Middle frontal gyrus (tissue), 1 donor: ENCODE data around the gene ENO1.
"Not testable (repeated sequence)": the region's sequence is repeated elsewhere in the genome, so short reads cannot be mapped to it uniquely, and the experiment has no call there.

Source experiments
- DNase-seq: peaks from one replicate; pipeline ENCODE4 v3.0.0-alpha.2; 2015; ENCODE audit warnings: low spot score; ENCODE audit errors: extremely low spot score

ENO1 gene

GRCh38 chr1:8878448-8878697, at the start of gene ENO1:
Gene ENO1, minus strand, starts transcription at chr1:8878686. Its CDS starts 3,778 bp downstream, at chr1:8874908.
- DNase-seq: no peak

- no peak for DNase-seq
Measured at GRCh38 chr1:8926707-8927694, 48.5 kb upstream of the ENO1 start.

- no peak for DNase-seq
Measured at GRCh38 chr1:8925960-8926359, 47.5 kb upstream of the ENO1 start.

- DNase-seq: no peak
Measured at GRCh38 chr1:8925406-8925805, 46.9 kb upstream of the ENO1 start.

- DNase-seq: no peak
Measured at GRCh38 chr1:8922962-8923361, 44.5 kb upstream of the ENO1 start.

- DNase-seq: not testable (repeated sequence)
Measured at GRCh38 chr1:8917536-8917935, 39.0 kb upstream of the ENO1 start.

GRCh38 chr1:8915446-8915845, 37.0 kb upstream of the ENO1 start:
- no peak for DNase-seq

- no peak for DNase-seq
Measured at GRCh38 chr1:8914466-8914865, 36.0 kb upstream of the ENO1 start.

GRCh38 chr1:8913457-8913856, 35.0 kb upstream of the ENO1 start:
- no peak for DNase-seq

- DNase-seq: no peak
Measured at GRCh38 chr1:8911416-8912309, 33.2 kb upstream of the ENO1 start.

- no peak for DNase-seq
Measured at GRCh38 chr1:8910914-8911313, 32.4 kb upstream of the ENO1 start.

- DNase-seq: no peak
Measured at GRCh38 chr1:8910331-8910730, 31.8 kb upstream of the ENO1 start.

GRCh38 chr1:8908388-8909151, 30.1 kb upstream of the ENO1 start:
- no peak for DNase-seq

- no peak for DNase-seq
Measured at GRCh38 chr1:8905582-8906191, 27.2 kb upstream of the ENO1 start.

- DNase-seq: no peak
Measured at GRCh38 chr1:8903908-8904650, 25.6 kb upstream of the ENO1 start.

- no peak for DNase-seq
Measured at GRCh38 chr1:8903410-8903809, 24.9 kb upstream of the ENO1 start.

- DNase-seq: no peak
Measured at GRCh38 chr1:8902765-8903164, 24.3 kb upstream of the ENO1 start.

- DNase-seq: not testable (repeated sequence)
Measured at GRCh38 chr1:8900684-8901083, 22.2 kb upstream of the ENO1 start.

- no peak for DNase-seq
Measured at GRCh38 chr1:8899046-8899445, 20.6 kb upstream of the ENO1 start.

GRCh38 chr1:8898418-8898817, 19.9 kb upstream of the ENO1 start:
- DNase-seq: not testable (repeated sequence)
